T-helper 2 cell (primary cell): Measurements from ENCODE around the gene SAYSD1.
A peak's percentile ranks its signal among the peaks of the same experiment; 100 is the strongest.

Source experiments
- DNase-seq, 5 experiments: peaks; one replicate each; pipeline versions ENCODE4 v3.0.0 to v3.0.0-alpha.2; 2012 to 2022

Gene SAYSD1

DNA sequence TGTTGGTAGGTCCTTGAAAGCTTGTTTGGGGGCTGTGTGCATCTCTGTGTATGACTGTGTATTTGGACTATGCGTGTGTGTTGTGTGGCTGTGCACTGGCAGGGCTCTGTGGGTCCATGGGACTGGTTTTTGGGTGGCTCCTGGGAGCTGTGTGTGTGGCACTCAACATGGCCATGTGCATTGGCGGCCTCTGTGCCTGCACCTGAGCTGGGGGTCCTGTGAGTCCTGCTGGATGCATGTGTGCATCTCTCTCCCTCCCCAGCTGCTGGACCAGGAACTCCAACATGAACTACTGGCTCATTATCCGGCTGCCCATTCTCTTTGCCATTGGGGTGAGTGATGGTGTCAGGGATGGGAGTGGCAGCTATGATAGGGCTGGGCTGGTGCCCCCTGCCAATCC, 36.3 kb downstream of the SAYSD1 start:
- no peak for DNase-seq

DNA sequence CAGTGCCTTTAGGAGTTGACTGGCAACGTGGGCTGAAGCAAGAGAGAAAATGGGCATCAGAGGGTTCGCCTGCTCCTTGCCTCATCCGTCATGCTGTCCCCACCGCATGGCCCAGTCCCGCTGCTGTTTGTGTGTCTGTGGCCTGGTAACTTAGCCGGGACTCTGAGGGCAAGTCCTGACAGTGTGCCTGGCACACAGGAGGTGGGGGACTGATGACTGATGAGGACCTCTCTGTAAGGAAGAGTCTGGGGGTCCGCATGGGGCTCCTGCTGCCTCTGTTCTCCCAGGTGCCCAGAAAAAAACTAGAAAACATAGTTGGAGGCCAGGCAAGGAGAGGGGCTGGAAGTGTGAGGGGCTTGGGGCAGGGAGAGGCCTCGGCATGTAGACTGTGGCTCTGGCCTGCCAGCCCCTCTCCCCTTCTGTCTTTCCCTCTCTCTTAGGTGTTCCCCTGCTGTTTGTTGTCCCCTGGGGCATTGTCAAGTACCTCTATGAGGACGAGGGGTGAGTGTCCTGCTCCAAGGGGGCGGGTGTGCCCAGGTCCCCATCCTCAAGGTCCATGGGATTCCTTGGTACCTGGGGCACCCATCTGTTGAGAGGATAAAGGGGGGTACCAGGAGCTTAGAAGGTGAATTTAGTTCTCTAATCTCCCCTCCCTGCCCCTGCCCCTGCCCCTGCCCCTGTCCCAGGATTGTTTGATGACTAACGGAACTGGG, 36.9 kb downstream of the SAYSD1 start:
- DNase-seq, result no peak

DNA sequence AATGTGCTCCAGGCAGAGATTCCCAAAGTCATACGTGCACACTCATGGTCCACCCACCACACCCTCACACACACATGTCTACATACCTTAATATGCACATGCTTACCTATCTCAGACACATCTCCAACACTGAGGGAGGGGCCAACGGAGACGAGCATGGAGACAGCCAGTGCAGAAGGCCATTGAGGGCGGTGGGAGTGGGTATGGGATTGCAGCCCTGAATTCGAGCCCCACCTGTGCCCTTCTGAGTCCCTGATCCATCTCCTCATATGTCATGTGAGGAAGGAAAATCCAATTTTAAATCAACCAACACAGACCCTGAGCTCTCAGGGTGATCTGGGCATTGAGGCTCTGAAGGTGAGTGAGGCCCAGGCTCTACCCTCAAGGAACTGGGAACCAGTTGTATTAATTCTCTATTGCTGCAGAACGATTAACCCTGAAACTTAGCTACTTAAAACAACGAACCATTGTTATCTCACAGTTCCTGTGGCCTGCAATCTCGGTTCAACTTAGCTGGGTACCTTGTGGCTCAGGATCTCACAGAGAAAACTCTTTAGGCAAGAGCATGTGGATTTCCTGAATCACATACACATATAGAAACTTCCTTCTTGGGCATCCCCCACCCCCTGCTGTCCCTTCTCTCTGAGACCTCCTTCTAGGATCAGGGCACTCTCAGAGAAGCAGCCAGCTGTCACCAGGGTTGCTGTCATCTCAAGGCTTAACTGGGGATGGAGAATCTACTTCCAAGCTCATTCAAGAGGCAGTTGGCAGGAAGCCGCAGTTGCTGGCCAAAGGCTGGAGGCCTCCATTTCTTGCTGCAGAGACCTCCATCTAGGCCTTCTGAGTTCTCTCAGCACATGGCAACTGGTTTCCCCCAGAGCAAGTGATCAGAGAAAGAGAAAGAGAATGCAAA, 38.1 kb downstream of the SAYSD1 start:
- peak in 1 of 5 experiments; percentile 23 for DNase-seq

DNA sequence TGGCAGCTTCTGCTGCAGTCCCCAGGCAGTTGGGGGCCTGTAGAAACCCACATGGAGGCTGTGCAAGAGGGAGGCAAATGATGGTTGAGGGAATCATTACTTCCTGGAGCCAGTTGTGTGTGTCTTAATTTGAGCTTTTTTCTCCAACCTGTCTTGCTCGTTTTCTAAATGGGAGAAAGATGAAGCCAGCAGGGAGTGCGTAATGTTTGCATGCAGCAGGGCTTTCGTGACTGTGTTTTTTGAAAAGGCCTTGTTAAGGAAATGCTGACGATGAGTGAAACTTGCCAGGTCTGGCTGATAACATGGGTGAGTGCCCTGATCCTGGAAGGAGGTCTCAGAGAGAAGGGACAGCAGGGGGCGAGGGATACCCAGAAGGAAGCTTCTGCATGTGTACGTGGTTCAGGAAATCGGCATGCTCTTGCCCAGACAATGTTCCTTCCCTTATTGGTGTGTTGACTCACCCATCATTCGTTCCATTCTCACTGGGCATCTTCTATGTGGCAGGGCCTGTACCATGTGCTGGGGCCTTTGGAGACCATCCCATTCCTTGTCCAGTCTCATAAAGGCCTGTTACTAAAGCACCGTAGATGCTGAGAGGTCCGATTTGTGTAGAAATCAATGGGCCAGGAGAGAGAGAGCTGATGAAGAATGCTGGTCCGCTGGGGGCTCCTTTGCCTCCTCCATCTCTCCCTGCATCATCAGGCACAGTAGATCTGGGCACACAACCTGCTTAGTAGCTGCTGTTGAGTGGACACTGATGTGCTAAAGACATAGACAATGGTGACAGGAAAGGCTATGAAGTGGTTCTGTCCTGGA, 39.0 kb downstream of the SAYSD1 start:
- DNase-seq, result peak in 1 of 5 experiments; percentile 49

DNA sequence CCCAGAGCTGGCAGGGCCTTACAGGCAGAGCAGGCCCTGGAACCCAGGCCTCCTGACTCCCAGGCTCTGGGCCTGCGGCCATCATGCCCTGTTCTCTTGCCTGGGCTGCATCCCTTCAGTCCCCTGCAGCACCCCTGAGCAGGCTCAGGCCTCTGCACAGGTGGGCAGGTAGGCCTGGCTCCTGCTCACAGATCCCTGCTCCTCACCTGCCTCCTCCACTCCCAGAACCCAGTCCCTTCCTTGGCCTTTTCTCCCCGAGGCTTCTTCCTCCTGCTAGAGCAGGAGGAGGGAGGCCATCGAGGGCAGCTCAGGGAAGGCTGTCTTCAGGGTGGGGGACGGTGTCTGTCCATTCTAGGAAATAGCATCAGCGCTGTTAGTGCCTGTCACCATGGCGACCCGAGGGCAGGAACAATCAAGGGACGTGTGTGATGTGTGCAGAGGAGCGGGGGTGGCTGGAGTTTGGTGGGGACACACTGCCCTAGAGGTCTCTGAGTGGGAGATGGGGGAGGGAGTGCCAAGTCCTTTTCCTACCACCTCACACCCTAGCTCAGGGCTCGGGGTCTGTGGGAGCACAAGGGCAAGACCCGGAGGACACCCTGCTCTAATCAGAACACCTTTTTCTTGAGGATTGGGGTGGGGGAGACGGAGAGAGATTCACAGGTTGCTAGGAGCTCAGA, 39.8 kb downstream of the SAYSD1 start:
- DNase-seq, result no peak

DNA sequence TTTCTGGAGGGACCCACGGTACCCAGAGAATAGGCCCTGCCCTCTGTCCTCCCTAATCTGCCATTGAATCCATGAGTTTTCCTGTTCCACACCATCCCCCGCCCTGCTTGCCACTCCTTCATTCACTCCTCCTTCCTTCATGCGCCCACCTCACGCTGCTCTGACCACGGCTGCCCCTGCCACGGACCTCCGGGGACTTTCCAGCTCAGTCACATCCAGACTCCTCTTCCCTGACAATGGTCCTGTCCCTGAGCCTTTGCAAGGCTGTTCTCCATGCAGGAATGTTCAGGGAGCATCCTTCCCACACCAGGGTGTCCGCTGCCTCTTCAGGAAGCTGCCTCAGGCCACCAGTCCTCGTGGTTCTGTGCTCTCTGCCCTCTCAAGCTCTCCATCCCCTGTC, 40.5 kb downstream of the SAYSD1 start:
- DNase-seq, result no peak

DNA sequence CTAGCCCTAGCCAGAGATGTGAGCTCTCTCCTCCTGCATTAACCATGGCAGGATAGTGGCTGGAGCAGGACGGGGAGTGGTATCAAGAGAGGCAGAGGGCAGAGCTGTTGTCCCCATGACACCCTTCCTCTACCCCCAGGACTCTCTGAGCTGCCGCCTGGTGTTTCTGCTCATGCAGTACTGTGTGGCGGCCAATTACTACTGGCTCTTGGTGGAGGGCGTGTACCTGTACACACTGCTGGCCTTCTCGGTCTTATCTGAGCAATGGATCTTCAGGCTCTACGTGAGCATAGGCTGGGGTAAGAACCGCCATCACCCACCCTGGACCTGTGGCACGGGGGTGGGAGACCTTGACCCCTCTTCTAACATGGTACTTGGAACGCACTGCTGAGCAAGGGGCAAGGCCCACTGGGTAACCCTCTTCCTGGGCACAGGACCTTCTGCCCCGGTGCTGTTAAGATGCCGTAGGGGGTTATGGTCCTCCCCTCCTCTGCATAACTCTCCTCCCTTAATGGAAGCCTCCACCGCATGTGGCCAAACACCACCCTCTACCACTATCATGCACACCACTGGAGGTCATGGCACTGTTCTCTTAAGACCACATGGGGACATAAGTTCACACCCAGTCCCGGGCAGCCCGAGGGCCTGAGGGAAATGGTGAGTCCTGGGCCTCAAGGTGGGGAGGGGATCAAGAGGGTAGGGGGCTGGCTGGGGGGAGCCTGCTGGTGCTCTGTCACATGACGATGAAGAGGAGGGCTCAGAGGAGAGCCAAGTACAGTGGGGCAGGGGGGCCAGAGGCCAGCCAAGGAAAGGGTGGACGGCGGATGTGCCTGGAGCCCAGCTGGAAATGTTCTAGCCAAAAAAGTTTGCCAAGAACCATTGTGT, 41.3 kb downstream of the SAYSD1 start:
- no peak for DNase-seq

DNA sequence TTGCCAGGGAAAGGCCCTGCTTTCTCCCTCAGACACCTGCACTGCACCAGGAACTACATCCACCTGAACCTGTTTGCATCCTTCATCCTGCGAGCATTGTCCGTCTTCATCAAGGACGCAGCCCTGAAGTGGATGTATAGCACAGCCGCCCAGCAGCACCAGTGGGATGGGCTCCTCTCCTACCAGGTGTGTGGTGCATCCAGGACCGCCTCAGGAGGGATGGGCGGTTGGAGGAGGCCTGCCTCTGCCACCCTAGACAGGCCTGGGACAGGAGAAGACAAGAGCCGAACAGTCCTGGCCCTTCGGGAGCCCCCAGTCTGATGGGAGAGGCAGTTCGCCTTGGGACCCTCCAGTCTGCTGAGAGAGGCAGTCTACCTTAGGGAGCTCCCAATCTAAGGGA, 42.2 kb downstream of the SAYSD1 start:
- no peak for DNase-seq

DNA sequence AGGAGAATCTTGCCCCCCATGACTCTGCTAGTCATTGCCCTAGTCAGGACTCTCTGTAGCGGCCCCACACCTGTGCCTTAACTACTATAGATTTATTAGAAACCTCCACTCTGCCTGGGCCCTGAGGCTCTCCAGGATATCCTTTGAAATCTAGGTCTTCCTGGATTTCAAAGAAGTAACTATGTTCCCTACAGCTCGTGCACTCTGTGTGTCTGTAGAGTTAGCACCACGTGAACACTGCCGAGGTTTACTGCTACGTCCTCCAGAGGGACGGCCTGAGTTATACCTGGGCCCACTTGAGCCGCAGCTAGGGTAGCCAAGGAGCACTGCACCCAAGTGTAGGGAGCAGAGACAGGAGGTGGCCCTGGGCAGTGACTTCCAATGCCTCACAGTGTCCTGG, 46.6 kb downstream of the SAYSD1 start:
- DNase-seq, result no peak

DNA sequence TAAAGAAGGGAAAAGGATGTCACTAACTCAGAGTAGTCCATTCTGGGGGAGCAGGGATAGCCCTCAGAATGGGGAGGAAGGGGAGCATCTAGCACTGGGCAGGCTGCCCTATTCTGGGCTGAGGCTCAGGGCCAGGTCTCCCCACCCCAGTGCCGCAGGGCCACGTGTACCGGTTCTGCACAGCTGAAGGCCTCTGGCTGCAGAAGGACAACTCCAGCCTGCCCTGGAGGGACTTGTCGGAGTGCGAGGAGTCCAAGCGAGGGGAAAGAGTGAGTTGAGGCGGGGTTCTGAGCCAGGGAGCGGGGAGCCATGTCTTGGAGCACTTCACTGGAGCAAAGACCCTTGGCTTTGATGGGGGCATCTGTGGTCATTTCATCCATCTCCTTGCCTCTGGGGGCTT, 49.4 kb downstream of the SAYSD1 start:
- no peak for DNase-seq

DNA sequence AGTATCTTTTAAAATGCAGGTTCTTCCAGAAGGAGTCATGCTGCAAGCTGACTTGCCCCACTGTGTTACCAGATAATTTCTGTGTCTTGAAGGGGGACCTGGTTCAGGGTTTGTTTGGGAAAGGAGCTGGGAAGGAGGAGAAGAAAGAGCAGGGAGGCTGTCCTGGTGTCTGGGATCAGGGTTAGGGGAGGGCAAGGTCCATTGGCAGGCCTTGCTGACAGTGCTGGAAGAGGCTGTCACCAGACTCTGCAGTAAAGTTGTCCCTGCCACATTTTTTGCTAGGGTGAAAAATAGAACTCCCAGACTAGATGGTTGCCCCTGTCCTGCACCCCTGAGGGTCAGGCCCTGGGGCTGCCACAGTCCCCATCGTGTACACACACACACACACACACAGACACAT, 51.5 kb downstream of the SAYSD1 start:
- no peak for DNase-seq

DNA sequence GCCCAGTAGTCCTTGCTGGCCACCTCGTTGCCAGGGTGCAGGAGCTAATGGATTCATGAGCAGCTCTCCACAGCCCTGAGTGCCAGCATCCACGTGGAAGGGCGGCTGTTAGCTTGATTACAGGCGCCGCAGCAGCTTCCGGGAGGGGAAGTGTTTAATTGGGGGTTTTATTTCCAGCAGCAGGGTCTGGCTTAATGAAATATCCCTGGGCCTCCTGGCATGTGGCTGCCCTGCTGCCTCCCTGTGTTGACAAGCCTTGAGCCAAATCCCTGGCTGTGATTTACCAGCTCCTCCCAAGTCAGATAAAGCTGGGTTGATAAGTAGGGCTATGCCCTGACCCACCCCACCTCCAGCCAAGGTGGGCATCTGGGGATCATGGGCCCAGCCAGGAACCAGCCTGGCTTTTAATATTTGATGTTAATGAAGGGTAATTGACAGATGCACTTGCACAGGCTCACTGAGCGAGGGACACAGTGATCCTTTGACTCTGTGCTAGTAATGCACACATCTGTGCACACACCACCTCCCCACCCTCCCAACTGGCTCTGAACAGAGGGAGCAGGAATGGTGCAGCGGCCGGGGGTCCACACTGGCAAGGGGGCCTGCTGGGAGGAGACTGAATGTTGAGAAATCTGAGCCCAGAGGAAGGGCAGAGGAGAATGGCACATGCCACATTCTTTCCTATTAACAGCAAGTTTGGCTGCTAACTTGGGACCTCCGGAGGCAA, 52.8 kb downstream of the SAYSD1 start:
- DNase-seq, result no peak

DNA sequence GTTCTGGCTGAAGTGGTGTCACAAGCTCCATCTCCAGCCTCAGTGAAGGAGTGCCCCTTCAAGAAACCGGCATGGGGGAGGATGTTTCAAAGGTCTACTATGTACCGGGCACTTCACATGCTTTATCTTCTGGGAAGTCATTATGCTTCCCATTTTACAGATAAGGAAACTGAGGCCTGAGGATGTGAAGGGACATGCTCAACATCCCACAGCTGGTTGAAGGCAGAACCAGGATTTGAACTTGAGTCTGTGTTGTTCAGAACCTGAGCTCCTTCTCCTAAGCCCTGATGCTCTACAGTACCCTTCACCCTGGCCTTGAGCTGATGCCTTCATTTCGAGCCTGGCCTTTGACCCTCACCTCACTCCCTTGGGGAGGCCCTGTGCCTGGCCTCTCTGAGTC, 53.4 kb downstream of the SAYSD1 start:
- no peak for DNase-seq

DNA sequence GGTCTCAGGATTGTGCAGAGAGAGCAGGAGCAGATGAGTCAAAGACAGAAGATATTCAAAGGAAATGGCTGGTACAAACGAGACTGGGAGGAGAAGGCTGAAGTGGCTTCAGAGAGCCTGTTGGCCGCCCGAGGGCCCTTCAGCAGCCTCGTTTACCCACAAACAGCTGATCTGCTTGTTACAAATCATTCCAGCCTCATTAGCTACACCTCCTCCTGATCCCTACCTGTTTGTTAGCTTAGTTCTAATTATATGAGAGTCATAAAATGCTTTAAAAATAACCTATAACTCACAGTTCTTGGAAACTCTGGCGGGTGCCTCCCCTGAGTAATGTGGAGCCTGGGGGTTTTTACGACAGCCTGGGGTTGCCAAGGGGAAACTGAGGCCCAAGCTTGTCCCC, 53.8 kb downstream of the SAYSD1 start:
- DNase-seq, result no peak

DNA sequence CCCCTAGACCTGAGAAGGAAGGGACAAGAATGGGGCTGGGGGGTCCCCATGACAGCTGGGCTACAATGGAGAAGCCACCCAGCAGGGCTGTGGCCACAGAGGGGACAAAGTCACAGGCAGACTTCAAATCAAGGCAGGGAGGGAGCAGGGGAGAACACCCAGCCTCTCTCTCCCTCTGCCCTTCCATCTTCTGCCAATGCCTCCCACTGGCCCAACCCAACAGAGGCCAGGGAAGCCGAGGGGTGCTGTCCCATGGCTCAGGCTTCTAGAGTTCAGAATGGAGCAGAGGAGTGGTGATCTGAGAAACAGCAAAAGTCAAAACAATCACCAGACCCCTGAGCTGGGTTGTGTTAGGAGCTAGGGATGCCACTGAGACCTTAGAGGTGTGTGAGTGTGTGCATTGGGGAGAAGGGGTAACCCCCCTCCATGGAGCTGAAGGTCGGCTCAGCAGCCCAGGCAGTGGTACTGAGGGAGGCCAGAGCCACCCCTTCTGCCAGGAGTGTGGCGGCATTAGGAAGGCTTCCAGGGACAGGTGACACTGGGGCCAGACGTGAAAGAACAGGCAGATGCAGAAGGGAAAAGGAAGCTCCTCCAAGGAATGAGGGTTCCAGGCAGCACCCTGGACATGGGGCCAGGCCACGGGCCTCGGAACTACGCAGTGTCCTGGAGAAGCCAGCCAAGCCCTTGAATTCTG, 54.4 kb downstream of the SAYSD1 start:
- DNase-seq, result no peak

DNA sequence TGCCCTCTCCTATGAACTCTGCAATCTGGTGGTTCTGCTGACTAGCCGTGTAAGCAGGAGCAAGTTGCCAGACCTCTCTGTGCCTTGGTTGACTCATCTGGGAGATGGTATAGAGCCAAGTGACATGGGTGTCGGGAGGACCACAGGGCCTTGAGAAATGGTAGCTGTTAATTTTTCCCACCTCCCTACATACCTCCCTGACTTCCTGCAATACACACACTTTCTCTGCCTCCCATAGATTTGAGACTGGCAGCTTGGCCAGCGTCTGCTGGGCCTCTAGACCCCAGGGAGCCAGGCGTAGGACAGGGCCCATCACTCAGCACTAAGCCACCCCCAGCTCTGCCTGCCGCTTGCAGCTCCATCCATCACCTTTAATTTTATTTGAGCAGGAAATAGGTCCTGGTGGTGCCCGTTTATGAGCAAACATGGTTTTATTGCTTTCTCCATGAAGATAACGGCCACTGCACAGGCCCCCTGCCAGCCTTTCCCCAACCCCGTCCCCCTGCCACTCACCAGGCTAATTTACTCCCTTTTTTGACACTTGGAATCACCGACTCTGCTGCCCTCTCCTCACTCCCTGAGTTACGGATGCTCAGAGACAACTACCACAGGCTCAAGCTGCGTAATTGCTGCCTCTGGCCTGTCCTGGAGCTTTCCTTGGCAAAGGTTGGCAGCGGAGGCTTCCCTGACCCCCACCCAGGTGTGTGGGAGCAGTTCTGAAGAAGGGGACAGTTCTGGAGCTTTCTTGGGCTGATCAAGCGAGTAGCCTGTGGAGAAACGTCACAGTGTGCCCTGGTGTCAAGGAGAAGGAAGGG, 55.3 kb downstream of the SAYSD1 start:
- no peak for DNase-seq

DNA sequence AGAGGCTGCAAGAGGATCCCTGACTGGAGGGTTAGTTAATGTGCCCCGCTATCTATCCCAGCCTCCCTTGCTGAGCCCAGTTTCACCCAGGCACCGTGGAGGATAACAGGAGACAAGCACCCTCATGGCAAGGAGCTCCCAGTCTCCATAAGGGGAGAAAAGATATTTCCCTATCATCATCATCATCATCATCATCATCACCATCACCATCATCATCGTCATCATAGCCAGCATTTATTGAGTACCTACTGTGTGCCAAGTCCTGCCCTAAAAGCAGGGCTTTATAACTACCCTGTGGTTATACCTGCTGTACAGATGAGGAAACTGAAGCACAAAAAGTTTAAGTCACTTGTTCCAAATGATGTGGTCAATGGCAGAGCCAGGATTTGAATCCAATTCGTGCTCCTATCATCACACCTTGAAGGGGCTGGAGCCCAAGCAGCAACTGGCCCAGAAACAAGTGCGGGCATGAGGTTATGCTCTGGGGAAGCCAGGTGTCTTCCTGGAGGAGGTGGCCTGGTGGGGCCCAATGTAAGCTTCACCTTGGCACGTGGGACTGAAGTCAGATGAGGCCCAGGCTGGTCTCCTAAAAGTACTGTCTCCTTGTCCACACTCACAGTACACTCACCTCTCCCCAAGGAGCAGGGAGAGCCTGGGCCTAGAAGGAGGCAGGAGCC, 56.4 kb downstream of the SAYSD1 start:
- no peak for DNase-seq

DNA sequence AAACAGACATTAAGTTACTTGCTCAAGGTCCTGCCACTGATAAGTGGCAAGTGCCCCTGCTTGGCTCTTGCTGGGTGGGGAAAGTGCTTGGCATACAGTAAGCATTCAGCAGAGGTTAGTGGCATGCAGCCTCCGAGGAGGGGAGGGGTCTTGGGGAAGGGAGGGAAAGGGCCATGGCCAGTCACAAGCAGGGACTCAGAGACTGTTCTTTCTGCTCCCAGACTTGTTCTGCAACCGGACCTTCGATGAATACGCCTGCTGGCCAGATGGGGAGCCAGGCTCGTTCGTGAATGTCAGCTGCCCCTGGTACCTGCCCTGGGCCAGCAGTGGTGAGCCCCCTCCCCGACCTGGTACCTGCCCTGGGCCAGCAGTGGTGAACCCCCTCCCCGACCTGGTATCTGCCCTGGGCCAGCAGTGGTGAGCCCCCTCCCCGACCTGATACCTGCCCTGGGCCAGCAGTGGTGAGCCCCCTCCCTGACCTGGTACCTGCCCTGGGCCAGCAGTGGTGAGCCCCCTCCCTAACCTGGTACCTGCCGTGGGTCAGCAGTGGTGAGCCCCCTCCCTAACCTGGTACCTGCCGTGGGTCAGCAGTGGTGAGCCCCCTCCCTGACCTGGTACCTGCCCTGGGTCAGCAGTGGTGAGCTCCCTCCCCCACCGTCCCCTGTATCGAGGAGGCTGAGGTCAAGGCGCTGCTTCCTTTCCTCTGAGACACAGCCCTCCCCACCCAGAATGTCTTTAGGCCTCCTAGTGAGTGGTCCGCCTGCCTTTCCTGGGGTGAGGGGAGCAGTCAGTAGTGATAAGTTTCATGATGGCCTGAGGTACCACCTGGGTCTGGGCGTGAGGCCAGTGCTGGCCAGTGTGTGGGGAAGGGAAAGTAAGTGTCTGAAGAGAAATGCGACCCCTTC, 57.5 kb downstream of the SAYSD1 start:
- no peak for DNase-seq
